Fibroblast of lung (primary cell): ENCODE results near the gene TUSC7.

Experiments
- EZH2 ChIP-seq: IDR thresholded peaks from 2 replicates; pipeline ENCODE4 v1.5.1; 2012; ENCODE audit warnings: low read length, control low read depth, mild to moderate bottlenecking; ENCODE audit errors: missing control alignments
- TF ChIP-seq, protein P1 (sequence below), 2 donors: IDR thresholded peaks in 1 of 2; conservative IDR thresholded peaks in 1 of 2; 1 replicate in 1 of 2; 2 replicates in 1 of 2; pipeline ENCODE4 v1.5.1; 2011 to 2012; ENCODE audit warnings: low read length in 2 of 2, control low read depth in 1 of 2, inconsistent platforms in 1 of 2, low read depth in 1 of 2, mild to moderate bottlenecking in 1 of 2

- TF ChIP-seq, protein P1, sequence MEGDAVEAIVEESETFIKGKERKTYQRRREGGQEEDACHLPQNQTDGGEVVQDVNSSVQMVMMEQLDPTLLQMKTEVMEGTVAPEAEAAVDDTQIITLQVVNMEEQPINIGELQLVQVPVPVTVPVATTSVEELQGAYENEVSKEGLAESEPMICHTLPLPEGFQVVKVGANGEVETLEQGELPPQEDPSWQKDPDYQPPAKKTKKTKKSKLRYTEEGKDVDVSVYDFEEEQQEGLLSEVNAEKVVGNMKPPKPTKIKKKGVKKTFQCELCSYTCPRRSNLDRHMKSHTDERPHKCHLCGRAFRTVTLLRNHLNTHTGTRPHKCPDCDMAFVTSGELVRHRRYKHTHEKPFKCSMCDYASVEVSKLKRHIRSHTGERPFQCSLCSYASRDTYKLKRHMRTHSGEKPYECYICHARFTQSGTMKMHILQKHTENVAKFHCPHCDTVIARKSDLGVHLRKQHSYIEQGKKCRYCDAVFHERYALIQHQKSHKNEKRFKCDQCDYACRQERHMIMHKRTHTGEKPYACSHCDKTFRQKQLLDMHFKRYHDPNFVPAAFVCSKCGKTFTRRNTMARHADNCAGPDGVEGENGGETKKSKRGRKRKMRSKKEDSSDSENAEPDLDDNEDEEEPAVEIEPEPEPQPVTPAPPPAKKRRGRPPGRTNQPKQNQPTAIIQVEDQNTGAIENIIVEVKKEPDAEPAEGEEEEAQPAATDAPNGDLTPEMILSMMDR (conservative IDR thresholded peaks at IDR 0.05 in 1 of 2, IDR thresholded peaks at IDR 0.05 in 1 of 2; ENCODE audit: low read depth in 1 of 2, low read length in 2 of 2) = no peak
- TF ChIP-seq EZH2 = no peak
Observed at GRCh38 chr3:116749388-116749787, 39.8 kb downstream of the TUSC7 start.
